Neural progenitor cell (in vitro differentiated cells): ENCODE results near the gene ZFPM1.

Experiments
- CTCF ChIP-seq: fragments of 200-600 bp; sonication (generic); IDR thresholded peaks from 2 replicates; pipeline ENCODE4 v1.5.1; 2017; ENCODE audit warnings: antibody characterized with exemption, mild to moderate bottlenecking
- EZH2 ChIP-seq: fragments of 200-600 bp; sonication (generic); IDR thresholded peaks from 2 replicates; pipeline ENCODE4 v1.6.1; 2017; ENCODE audit warnings: antibody characterized with exemption, mild to moderate bottlenecking, moderate library complexity

DNA sequence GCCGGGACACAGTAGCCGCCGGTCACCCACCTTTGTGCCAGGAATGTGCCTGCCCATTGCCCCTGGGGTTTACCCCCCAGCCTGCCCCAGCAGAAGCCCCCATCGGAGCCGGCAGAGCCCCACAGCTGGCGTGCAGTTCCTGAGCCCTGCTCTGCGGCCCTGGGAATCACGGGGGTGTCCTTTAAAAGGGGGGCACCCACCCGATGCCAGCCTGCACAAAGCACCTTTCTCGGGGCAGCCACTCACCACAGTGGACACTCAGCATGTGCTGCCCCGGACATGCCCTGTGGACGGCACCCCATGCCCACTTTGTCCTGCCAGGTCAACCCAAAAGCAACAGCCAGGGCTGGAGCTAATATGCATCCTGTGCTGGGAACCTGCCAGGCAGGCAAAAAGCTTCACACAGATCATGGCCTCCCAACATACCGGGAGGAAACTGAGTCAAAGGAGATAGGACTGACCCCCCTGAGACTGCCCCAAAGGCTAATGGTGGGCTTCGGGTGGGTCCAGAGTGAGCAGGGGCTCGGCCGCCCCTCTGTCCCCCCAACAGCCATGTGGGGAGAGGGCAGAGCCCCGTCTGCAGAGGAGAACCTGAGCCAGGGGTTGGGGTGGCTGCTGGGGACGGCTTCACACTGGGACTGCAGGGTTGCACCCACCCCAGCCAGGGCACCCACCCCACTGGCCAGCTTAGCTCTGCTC, 71.3 kb downstream of the ZFPM1 start:
- TF ChIP-seq EZH2 = no peak
- no peak for TF ChIP-seq CTCF
